Gastrocnemius medialis (tissue), 4 donors: Measurements from ENCODE around the gene CLSTN2.

Source experiments
- POLR2A ChIP-seq, 2 donors: fragments of 450-650 bp; IDR thresholded peaks; one replicate each; pipeline ENCODE4 v1.6.1; 2017; ENCODE audit warnings: antibody characterized with exemption in 2 of 2, mild to moderate bottlenecking in 2 of 2, moderate library complexity in 2 of 2
- TF ChIP-seq, protein P1 (sequence below), 5 experiments: fragments of 450-650 bp in 3 of 5; fragments of 200-600 bp in 2 of 5; sonication (generic) in 2 of 5; IDR thresholded peaks in 4 of 5; conservative IDR thresholded peaks in 1 of 5; 1 replicate in 4 of 5; 2 replicates in 1 of 5; pipeline ENCODE4 v1.5.1; 2016 to 2019; ENCODE audit warnings: antibody characterized with exemption in 5 of 5, mild to moderate bottlenecking in 3 of 5, moderate library complexity in 3 of 5

DNA sequence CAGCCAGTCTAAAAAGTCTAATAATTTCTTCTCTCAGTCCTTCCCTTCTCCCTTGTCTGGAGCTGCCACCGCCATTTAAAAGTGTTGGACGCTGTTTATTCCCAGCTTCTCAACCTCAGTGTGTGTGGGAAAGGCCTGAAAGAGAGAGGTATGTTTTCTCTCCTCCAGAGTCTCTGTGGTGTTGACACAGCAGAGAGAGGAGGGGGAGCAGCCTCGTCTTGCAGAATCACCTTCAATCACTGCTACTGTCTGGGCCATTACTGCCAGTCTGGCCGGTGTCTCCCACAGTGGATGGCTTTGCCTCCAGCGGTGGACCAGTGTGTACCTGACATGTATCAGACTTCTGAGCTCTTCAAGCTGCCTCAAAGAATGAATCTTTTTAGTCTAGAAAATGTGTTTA is 641.5 kb downstream of the CLSTN2 start:
- TF ChIP-seq POLR2A (IDR thresholded peaks at IDR 0.05): no peak
- TF ChIP-seq, protein P1, sequence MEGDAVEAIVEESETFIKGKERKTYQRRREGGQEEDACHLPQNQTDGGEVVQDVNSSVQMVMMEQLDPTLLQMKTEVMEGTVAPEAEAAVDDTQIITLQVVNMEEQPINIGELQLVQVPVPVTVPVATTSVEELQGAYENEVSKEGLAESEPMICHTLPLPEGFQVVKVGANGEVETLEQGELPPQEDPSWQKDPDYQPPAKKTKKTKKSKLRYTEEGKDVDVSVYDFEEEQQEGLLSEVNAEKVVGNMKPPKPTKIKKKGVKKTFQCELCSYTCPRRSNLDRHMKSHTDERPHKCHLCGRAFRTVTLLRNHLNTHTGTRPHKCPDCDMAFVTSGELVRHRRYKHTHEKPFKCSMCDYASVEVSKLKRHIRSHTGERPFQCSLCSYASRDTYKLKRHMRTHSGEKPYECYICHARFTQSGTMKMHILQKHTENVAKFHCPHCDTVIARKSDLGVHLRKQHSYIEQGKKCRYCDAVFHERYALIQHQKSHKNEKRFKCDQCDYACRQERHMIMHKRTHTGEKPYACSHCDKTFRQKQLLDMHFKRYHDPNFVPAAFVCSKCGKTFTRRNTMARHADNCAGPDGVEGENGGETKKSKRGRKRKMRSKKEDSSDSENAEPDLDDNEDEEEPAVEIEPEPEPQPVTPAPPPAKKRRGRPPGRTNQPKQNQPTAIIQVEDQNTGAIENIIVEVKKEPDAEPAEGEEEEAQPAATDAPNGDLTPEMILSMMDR (IDR thresholded peaks at IDR 0.05 in 4 of 5, conservative IDR thresholded peaks at IDR 0.05 in 1 of 5): no peak
